ENCODE data around the gene DGKI.
A peak's percentile ranks its signal among the peaks of the same experiment; 100 is the strongest.

Gene DGKI

DNA sequence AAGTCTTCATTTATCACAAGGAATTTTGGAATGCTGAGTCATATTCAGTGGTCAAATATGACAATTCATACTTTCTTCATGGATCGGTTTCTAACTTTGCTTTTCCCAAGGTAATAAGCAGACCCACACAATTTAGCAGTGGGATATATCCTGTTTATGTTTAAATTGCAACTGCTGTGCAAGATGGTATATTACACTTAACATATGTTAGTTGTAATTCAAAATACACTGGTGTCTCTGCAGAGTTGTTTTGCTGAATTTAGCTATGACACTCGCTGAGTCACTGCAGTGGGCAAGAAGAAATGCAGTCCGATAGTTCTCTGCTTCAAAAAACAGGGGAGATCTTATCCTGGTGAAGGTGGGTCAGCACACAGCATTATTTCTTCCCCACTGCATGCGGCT lies 308.4 kb downstream of the DGKI start:
- no peak overlapping the region for H3K4me3 ChIP-seq (ENCODE audit: control insufficient read depth, low read depth, low read length)
- peak; percentile 3 for DNase-seq (ENCODE audit: low read depth)
- TF ChIP-seq CTCF (IDR thresholded peaks at IDR 0.05; ENCODE audit: control insufficient read depth, insufficient read depth, low read depth, low read length, missing control alignments) = no peak

DNA sequence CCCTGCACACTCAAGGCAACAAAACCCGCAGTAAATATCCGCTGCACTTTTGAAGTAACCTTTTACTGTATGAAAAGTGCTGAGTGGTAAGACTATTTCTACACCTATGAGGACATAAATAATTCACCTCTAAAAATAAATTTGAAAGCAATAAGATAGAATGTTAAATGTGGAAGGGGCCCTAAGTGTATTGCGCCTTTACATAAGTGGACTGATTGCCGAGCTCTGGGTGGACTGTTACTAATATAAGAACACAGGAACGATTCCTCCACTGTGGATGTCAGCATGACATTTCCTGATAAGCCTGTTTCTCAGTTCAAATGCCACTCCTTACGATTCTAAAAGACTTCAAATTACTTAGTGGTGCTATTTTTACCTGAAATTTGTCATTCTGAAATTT lies 311.2 kb downstream of the DGKI start:
- no peak overlapping the region for H3K4me3 ChIP-seq (ENCODE audit: control insufficient read depth, low read depth, low read length)
- no peak for DNase-seq (ENCODE audit: low read depth)
- TF ChIP-seq CTCF (IDR thresholded peaks at IDR 0.05; ENCODE audit: control insufficient read depth, insufficient read depth, low read depth, low read length, missing control alignments) = no peak

DNA sequence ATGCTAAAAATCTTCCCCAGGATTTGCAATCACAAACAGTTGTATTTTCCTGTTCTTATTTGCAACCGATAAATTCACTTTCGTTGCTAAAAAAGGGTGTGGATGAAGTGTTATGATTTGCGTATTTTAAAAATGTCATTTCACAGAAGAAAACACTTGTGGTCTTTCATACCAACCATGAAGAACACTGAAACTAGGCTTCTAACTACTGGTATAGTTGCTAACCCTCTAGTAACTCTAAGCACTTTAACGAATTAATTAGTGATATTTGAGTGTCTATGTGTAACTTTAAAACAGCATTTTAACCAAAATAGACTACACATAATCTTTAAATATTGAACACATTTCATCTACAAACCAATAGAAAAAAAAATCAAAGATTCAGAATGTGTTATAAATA lies 315.1 kb downstream of the DGKI start:
- no peak overlapping the region for H3K4me3 ChIP-seq (ENCODE audit: control insufficient read depth, low read depth, low read length)
- TF ChIP-seq CTCF (IDR thresholded peaks at IDR 0.05; ENCODE audit: control insufficient read depth, insufficient read depth, low read depth, low read length, missing control alignments) = no peak
- DNase-seq (ENCODE audit: low read depth) = no peak

DNA sequence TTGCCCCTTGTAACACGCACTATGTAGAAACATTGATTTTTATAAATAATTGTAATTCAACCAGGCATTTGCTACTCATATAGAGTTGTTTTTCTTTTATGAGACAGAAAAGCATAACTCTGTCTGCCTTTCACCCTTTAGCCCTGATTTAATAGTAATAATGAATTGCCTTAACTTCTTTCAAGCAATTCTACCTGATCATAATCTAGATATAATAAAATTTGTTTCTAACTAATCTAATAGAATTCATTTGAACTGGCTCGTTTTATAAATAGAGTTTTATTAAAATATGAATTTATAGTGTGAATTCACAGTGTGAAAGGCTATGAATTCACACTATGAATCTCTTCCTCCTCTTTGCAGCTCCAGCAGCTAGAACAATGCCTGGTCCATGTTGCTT lies 319.1 kb downstream of the DGKI start:
- no peak for DNase-seq (ENCODE audit: low read depth)
- TF ChIP-seq CTCF (IDR thresholded peaks at IDR 0.05; ENCODE audit: control insufficient read depth, insufficient read depth, low read depth, low read length, missing control alignments) = no peak
- H3K4me3 ChIP-seq (ENCODE audit: control insufficient read depth, low read depth, low read length) = no peak overlapping the region

- no peak overlapping the region for H3K4me3 ChIP-seq (ENCODE audit: control insufficient read depth, low read depth, low read length)
- TF ChIP-seq CTCF (IDR thresholded peaks at IDR 0.05; ENCODE audit: control insufficient read depth, insufficient read depth, low read depth, low read length, missing control alignments) = no peak
- no peak for DNase-seq (ENCODE audit: low read depth)
Measured at GRCh38 chr7:137523171-137523570, 323.6 kb downstream of the DGKI start.

GRCh38 chr7:137521451-137521850 lies 325.3 kb downstream of the DGKI start:
- H3K4me3 ChIP-seq (ENCODE audit: control insufficient read depth, low read depth, low read length) = no peak overlapping the region
- no peak for DNase-seq (ENCODE audit: low read depth)
- no peak for TF ChIP-seq CTCF (IDR thresholded peaks at IDR 0.05; ENCODE audit: control insufficient read depth, insufficient read depth, low read depth, low read length, missing control alignments)

- TF ChIP-seq CTCF (IDR thresholded peaks at IDR 0.05; ENCODE audit: control insufficient read depth, insufficient read depth, low read depth, low read length, missing control alignments) = no peak
- no peak overlapping the region for H3K4me3 ChIP-seq (ENCODE audit: control insufficient read depth, low read depth, low read length)
- DNase-seq (ENCODE audit: low read depth) = no peak
Measured at GRCh38 chr7:137519947-137520346, 326.8 kb downstream of the DGKI start.

Data from AG09309 (cell line).